HAP-1 (cell line): ENCODE data around the gene CDH2.
A peak's percentile ranks its signal among the peaks of the same experiment; 100 is the strongest.

Experiments used
- DNase-seq, 2 experiments: peaks; one replicate each; pipeline ENCODE4 v3.0.0-alpha.2; 2016 to 2020; ENCODE audit warnings: low spot score in 2 of 2
- H3K27me3 ChIP-seq: fragments of 250-450 bp; sonication (Bioruptor Pico); 2 replicates; pipeline ENCODE4 v1.5.1; 2020; ENCODE audit warnings: low read depth, mild to moderate bottlenecking, moderate library complexity
- H3K36me3 ChIP-seq: fragments of 250-450 bp; sonication (Bioruptor Pico); replicated peaks from 2 replicates; pipeline ENCODE4 v1.5.1; 2020; ENCODE audit warnings: mild to moderate bottlenecking
- H3K4me1 ChIP-seq: fragments of 250-450 bp; sonication (Bioruptor Pico); 2 replicates; pipeline ENCODE4 v1.5.1; 2020; ENCODE audit warnings: mild to moderate bottlenecking
- H3K4me3 ChIP-seq: fragments of 250-450 bp; sonication (Bioruptor Pico); 2 replicates; pipeline ENCODE4 v1.5.1; 2020; ENCODE audit warnings: mild to moderate bottlenecking, moderate library complexity
- H3K9me3 ChIP-seq: fragments of 250-450 bp; sonication (Bioruptor Pico); 2 replicates; pipeline ENCODE4 v1.5.1; 2020; ENCODE audit warnings: mild to moderate bottlenecking, moderate library complexity
- in situ Hi-C: fragments of 300-500 bp; cut with MboI; formaldehyde crosslinking; loops from 3 replicates; pipeline ENCODE4 v1.14.3; 2020; ENCODE audit warnings: low sequenced_read_pairs, inconsistent platforms, mixed read lengths

The CDH2 gene

GRCh38 chr18:28078298-28078697, 98.6 kb downstream of the CDH2 start:
- in situ Hi-C loops, result no loop called here
- H3K9me3 ChIP-seq, result no peaks in the 10 kb centered on the region
- H3K4me3 ChIP-seq, result no peak overlapping the region
- peaks cover 38% of the 10 kb centered on the region for H3K4me1 ChIP-seq
- DNase-seq, result no peak
- H3K36me3 ChIP-seq, result no peaks in the 10 kb centered on the region
- H3K27me3 ChIP-seq, result no peaks in the 10 kb centered on the region

GRCh38 chr18:28075501-28075900, 101.4 kb downstream of the CDH2 start:
- Histone ChIP-seq H3K27me3 (no peaks in the 10 kb centered on the region), H3K4me3 (no peak overlapping the region), H3K9me3 (no peaks in the 10 kb centered on the region), H3K4me1 (peaks cover 32% of the 10 kb centered on the region), H3K36me3 (no peaks in the 10 kb centered on the region)
- in situ Hi-C loops, result no loop called here
- no peak for DNase-seq

GRCh38 chr18:28074076-28074475, 102.9 kb downstream of the CDH2 start:
- Histone ChIP-seq H3K27me3 (no peaks in the 10 kb centered on the region), H3K4me3 (no peak overlapping the region), H3K36me3 (no peaks in the 10 kb centered on the region), H3K9me3 (no peaks in the 10 kb centered on the region), H3K4me1 (peaks cover 18% of the 10 kb centered on the region)
- in situ Hi-C loops, result no loop called here
- DNase-seq, result no peak

- Histone ChIP-seq H3K4me3 (no peak overlapping the region), H3K4me1 (peaks cover 14% of the 10 kb centered on the region), H3K27me3 (no peaks in the 10 kb centered on the region), H3K9me3 (no peaks in the 10 kb centered on the region), H3K36me3 (no peaks in the 10 kb centered on the region)
- in situ Hi-C loops, result no loop called here
- DNase-seq, result no peak
Observed at GRCh38 chr18:28073658-28074057, 103.3 kb downstream of the CDH2 start.

- H3K4me1 ChIP-seq, result peaks cover 20% of the 10 kb centered on the region
- H3K4me3 ChIP-seq, result no peak overlapping the region
- H3K9me3 ChIP-seq, result no peaks in the 10 kb centered on the region
- H3K27me3 ChIP-seq, result no peaks in the 10 kb centered on the region
- no peaks in the 10 kb centered on the region for H3K36me3 ChIP-seq
- no peak for DNase-seq
- in situ Hi-C loops, result no loop called here
Observed at GRCh38 chr18:28071199-28071598, 105.7 kb downstream of the CDH2 start.

GRCh38 chr18:28068207-28068606, 108.7 kb downstream of the CDH2 start:
- Histone ChIP-seq H3K4me1 (peaks cover 39% of the 10 kb centered on the region), H3K27me3 (no peaks in the 10 kb centered on the region), H3K4me3 (no peak overlapping the region), H3K9me3 (no peaks in the 10 kb centered on the region), H3K36me3 (no peaks in the 10 kb centered on the region)
- in situ Hi-C loops, result no loop called here
- no peak for DNase-seq

- Histone ChIP-seq H3K9me3 (no peaks in the 10 kb centered on the region), H3K4me3 (no peak overlapping the region), H3K4me1 (peaks cover 44% of the 10 kb centered on the region), H3K36me3 (no peaks in the 10 kb centered on the region), H3K27me3 (no peaks in the 10 kb centered on the region)
- no peak for DNase-seq
- in situ Hi-C loops, result no loop called here
Observed at GRCh38 chr18:28067346-28067745, 109.6 kb downstream of the CDH2 start.

- no peaks in the 10 kb centered on the region for H3K9me3 ChIP-seq
- no peak overlapping the region for H3K4me3 ChIP-seq
- H3K4me1 ChIP-seq, result peaks cover 46% of the 10 kb centered on the region
- H3K27me3 ChIP-seq, result no peaks in the 10 kb centered on the region
- DNase-seq, result peak; percentile 55 to 72
- H3K36me3 ChIP-seq, result no peaks in the 10 kb centered on the region
- in situ Hi-C loops, result no loop called here
Observed at GRCh38 chr18:28065793-28066186, 111.1 kb downstream of the CDH2 start.

GRCh38 chr18:28065031-28065792, 111.7 kb downstream of the CDH2 start:
- Histone ChIP-seq H3K4me1 (peaks cover 47% of the 10 kb centered on the region), H3K36me3 (no peaks in the 10 kb centered on the region), H3K27me3 (no peaks in the 10 kb centered on the region), H3K9me3 (no peaks in the 10 kb centered on the region), H3K4me3 (no peak overlapping the region)
- in situ Hi-C loops, result no loop called here
- DNase-seq, result peak; percentile 64 to 94

- in situ Hi-C loops, result no loop called here
- Histone ChIP-seq H3K9me3 (no peaks in the 10 kb centered on the region), H3K27me3 (no peaks in the 10 kb centered on the region), H3K4me1 (peaks cover 47% of the 10 kb centered on the region), H3K4me3 (no peak overlapping the region), H3K36me3 (no peaks in the 10 kb centered on the region)
- no peak for DNase-seq
Observed at GRCh38 chr18:28063926-28064325, 113.0 kb downstream of the CDH2 start.

GRCh38 chr18:28063271-28063761, 113.6 kb downstream of the CDH2 start:
- H3K4me1 ChIP-seq, result peaks cover 47% of the 10 kb centered on the region
- in situ Hi-C loops, result no loop called here
- H3K36me3 ChIP-seq, result no peaks in the 10 kb centered on the region
- no peak overlapping the region for H3K4me3 ChIP-seq
- H3K27me3 ChIP-seq, result no peaks in the 10 kb centered on the region
- peak; percentile 45 to 82 for DNase-seq
- H3K9me3 ChIP-seq, result no peaks in the 10 kb centered on the region

- H3K4me1 ChIP-seq, result peaks cover 47% of the 10 kb centered on the region
- no peak overlapping the region for H3K4me3 ChIP-seq
- no peak for DNase-seq
- H3K27me3 ChIP-seq, result no peaks in the 10 kb centered on the region
- no peaks in the 10 kb centered on the region for H3K9me3 ChIP-seq
- no peaks in the 10 kb centered on the region for H3K36me3 ChIP-seq
- in situ Hi-C loops, result no loop called here
Observed at GRCh38 chr18:28062443-28062842, 114.5 kb downstream of the CDH2 start.

- H3K27me3 ChIP-seq, result no peaks in the 10 kb centered on the region
- no peaks in the 10 kb centered on the region for H3K9me3 ChIP-seq
- no peak overlapping the region for H3K4me3 ChIP-seq
- in situ Hi-C loops, result no loop called here
- no peak for DNase-seq
- H3K4me1 ChIP-seq, result peaks cover 25% of the 10 kb centered on the region
- H3K36me3 ChIP-seq, result no peaks in the 10 kb centered on the region
Observed at GRCh38 chr18:28059861-28060260, 117.1 kb downstream of the CDH2 start.

- in situ Hi-C loops, result no loop called here
- H3K4me1 ChIP-seq, result peaks cover 15% of the 10 kb centered on the region
- H3K9me3 ChIP-seq, result no peaks in the 10 kb centered on the region
- H3K36me3 ChIP-seq, result no peaks in the 10 kb centered on the region
- no peak for DNase-seq
- H3K27me3 ChIP-seq, result no peaks in the 10 kb centered on the region
- H3K4me3 ChIP-seq, result no peak overlapping the region
Observed at GRCh38 chr18:28050545-28050944, 126.4 kb downstream of the CDH2 start.

- H3K27me3 ChIP-seq, result no peaks in the 10 kb centered on the region
- no peaks in the 10 kb centered on the region for H3K36me3 ChIP-seq
- H3K9me3 ChIP-seq, result no peaks in the 10 kb centered on the region
- in situ Hi-C loops, result no loop called here
- no peak for DNase-seq
- H3K4me1 ChIP-seq, result peaks cover 30% of the 10 kb centered on the region
- H3K4me3 ChIP-seq, result no peak overlapping the region
Observed at GRCh38 chr18:28048612-28049011, 128.3 kb downstream of the CDH2 start.
